ENCODE data around the gene CENPX. TPM values are rescaled to one million over a fixed set of nuclear protein-coding genes. Genes with fewer than 3 reads are reported as not detected.
A peak's percentile ranks its signal among the peaks of the same experiment; 100 is the strongest.

The CENPX gene
- total and polyA plus RNA-seq, 2 of the 13 experiments (the other 11 are each of a cell fraction or from before 2014, with no cell fraction given) = 92.7 to 170 TPM

- TF ChIP-seq HNRNPL (IDR thresholded peaks at IDR 0.05; ENCODE audit: low read depth, low read length) = peak; percentile 96
- no peak for TF ChIP-seq RCOR2 (CRISPR knock-in tag; IDR thresholded peaks at IDR 0.05)
- TF ChIP-seq CENPT (CRISPR knock-in tag; IDR thresholded peaks at IDR 0.05; ENCODE audit: low read depth) = peak; percentile 16; the same call in 1 of the 2 replicates
- TF ChIP-seq, protein P1, sequence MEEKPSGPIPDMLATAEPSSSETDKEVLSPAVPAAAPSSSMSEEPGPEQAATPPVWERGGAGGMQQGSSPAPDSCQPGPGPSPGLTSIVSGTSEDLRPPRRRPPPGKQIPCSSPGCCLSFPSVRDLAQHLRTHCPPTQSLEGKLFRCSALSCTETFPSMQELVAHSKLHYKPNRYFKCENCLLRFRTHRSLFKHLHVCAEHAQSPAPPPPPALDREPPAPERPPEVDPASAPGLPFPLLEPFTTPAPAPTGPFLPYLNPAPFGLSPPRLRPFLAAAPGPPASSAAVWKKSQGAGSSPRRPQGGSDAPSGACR (CRISPR knock-in tag; IDR thresholded peaks at IDR 0.05) = no peak
- TF ChIP-seq MTF2 (CRISPR knock-in tag; IDR thresholded peaks at IDR 0.05; ENCODE audit: borderline replicate concordance) = no peak
- TF ChIP-seq HMGXB4 (CRISPR knock-in tag; IDR thresholded peaks at IDR 0.05; ENCODE audit: borderline replicate concordance in 1 of 2, low read depth in 1 of 2) = peak in 1 of 2 experiments; percentile 45; a peak in 2 of 4 replicates
- TF ChIP-seq, protein P2, sequence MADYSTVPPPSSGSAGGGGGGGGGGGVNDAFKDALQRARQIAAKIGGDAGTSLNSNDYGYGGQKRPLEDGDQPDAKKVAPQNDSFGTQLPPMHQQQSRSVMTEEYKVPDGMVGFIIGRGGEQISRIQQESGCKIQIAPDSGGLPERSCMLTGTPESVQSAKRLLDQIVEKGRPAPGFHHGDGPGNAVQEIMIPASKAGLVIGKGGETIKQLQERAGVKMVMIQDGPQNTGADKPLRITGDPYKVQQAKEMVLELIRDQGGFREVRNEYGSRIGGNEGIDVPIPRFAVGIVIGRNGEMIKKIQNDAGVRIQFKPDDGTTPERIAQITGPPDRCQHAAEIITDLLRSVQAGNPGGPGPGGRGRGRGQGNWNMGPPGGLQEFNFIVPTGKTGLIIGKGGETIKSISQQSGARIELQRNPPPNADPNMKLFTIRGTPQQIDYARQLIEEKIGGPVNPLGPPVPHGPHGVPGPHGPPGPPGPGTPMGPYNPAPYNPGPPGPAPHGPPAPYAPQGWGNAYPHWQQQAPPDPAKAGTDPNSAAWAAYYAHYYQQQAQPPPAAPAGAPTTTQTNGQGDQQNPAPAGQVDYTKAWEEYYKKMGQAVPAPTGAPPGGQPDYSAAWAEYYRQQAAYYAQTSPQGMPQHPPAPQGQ (CRISPR knock-in tag; IDR thresholded peaks at IDR 0.05; ENCODE audit: borderline replicate concordance) = no peak
- no peak for TF ChIP-seq NFE2L2 (IDR thresholded peaks at IDR 0.05; ENCODE audit: low read length)
- no peak for TF ChIP-seq CHD2 (IDR thresholded peaks at IDR 0.05; ENCODE audit: low read depth, low read length)
- no peak for TF ChIP-seq NFYC (CRISPR knock-in tag; IDR thresholded peaks at IDR 0.05)
- no peak for TF ChIP-seq NPAS2 (CRISPR knock-in tag; IDR thresholded peaks at IDR 0.05; ENCODE audit: borderline replicate concordance)
- TF ChIP-seq, protein P3, sequence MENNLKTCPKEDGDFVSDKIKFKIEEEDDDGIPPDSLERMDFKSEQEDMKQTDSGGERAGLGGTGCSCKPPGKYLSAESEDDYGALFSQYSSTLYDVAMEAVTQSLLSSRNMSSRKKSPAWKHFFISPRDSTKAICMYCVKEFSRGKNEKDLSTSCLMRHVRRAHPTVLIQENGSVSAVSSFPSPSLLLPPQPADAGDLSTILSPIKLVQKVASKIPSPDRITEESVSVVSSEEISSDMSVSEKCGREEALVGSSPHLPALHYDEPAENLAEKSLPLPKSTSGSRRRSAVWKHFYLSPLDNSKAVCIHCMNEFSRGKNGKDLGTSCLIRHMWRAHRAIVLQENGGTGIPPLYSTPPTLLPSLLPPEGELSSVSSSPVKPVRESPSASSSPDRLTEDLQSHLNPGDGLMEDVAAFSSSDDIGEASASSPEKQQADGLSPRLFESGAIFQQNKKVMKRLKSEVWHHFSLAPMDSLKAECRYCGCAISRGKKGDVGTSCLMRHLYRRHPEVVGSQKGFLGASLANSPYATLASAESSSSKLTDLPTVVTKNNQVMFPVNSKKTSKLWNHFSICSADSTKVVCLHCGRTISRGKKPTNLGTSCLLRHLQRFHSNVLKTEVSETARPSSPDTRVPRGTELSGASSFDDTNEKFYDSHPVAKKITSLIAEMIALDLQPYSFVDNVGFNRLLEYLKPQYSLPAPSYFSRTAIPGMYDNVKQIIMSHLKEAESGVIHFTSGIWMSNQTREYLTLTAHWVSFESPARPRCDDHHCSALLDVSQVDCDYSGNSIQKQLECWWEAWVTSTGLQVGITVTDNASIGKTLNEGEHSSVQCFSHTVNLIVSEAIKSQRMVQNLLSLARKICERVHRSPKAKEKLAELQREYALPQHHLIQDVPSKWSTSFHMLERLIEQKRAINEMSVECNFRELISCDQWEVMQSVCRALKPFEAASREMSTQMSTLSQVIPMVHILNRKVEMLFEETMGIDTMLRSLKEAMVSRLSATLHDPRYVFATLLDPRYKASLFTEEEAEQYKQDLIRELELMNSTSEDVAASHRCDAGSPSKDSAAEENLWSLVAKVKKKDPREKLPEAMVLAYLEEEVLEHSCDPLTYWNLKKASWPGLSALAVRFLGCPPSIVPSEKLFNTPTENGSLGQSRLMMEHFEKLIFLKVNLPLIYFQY (CRISPR knock-in tag; IDR thresholded peaks at IDR 0.05; ENCODE audit: borderline replicate concordance) = no peak
- no peak; the same call in 1 of the 2 replicates for TF ChIP-seq ZMYM2 (CRISPR knock-in tag; IDR thresholded peaks at IDR 0.05)
- TF ChIP-seq ZSCAN20 (CRISPR knock-in tag; IDR thresholded peaks at IDR 0.05; ENCODE audit: borderline replicate concordance) = peak; percentile 32; the same call in 1 of the 2 replicates
- 0 out of 2 replicates have a peak, but pooled peaks have one; percentile 42 for TF ChIP-seq FLYWCH1 (CRISPR knock-in tag; IDR thresholded peaks at IDR 0.05)
- no peak for TF ChIP-seq GABPA (IDR thresholded peaks at IDR 0.05; ENCODE audit: low read depth, low read length)
- no peak for TF ChIP-seq GABPA (CRISPR knock-in tag; IDR thresholded peaks at IDR 0.05; ENCODE audit: low read depth)
- TF ChIP-seq, protein P4, sequence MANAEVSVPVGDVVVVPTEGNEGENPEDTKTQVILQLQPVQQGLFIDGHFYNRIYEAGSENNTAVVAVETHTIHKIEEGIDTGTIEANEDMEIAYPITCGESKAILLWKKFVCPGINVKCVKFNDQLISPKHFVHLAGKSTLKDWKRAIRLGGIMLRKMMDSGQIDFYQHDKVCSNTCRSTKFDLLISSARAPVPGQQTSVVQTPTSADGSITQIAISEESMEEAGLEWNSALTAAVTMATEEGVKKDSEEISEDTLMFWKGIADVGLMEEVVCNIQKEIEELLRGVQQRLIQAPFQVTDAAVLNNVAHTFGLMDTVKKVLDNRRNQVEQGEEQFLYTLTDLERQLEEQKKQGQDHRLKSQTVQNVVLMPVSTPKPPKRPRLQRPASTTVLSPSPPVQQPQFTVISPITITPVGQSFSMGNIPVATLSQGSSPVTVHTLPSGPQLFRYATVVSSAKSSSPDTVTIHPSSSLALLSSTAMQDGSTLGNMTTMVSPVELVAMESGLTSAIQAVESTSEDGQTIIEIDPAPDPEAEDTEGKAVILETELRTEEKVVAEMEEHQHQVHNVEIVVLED (CRISPR knock-in tag; IDR thresholded peaks at IDR 0.05; ENCODE audit: borderline replicate concordance) = peak; percentile 45; the same call in 1 of the 2 replicates
These were observed 28.7 kb downstream of the CENPX start (continued) for GRCh38 chr17:81993729-81994592.

Measured in HepG2 (cell line).